Mammary epithelial cell (primary cell): ENCODE measurements around the gene MPRIP.

ENCODE experiments used
- EZH2 ChIP-seq: IDR thresholded peaks from 2 replicates; pipeline ENCODE4 v1.6.1; 2012; ENCODE audit warnings: low read length, inconsistent platforms, borderline replicate concordance
- TF ChIP-seq, protein P1 (sequence below), 2 donors: IDR thresholded peaks in 1 of 2; conservative IDR thresholded peaks in 1 of 2; 2 replicates each; pipeline ENCODE4 v1.5.1; 2011 to 2012; ENCODE audit warnings: inconsistent platforms in 2 of 2, low read length in 2 of 2, mild to moderate bottlenecking in 2 of 2, control low read depth in 1 of 2, low read depth in 1 of 2; ENCODE audit not compliant: insufficient read depth in 1 of 2; ENCODE audit errors: extremely low read depth in 1 of 2

- TF ChIP-seq, protein P1, sequence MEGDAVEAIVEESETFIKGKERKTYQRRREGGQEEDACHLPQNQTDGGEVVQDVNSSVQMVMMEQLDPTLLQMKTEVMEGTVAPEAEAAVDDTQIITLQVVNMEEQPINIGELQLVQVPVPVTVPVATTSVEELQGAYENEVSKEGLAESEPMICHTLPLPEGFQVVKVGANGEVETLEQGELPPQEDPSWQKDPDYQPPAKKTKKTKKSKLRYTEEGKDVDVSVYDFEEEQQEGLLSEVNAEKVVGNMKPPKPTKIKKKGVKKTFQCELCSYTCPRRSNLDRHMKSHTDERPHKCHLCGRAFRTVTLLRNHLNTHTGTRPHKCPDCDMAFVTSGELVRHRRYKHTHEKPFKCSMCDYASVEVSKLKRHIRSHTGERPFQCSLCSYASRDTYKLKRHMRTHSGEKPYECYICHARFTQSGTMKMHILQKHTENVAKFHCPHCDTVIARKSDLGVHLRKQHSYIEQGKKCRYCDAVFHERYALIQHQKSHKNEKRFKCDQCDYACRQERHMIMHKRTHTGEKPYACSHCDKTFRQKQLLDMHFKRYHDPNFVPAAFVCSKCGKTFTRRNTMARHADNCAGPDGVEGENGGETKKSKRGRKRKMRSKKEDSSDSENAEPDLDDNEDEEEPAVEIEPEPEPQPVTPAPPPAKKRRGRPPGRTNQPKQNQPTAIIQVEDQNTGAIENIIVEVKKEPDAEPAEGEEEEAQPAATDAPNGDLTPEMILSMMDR (conservative IDR thresholded peaks at IDR 0.05 in 1 of 2, IDR thresholded peaks at IDR 0.05 in 1 of 2; ENCODE audit: extremely low read depth in 1 of 2, insufficient read depth in 1 of 2, low read depth in 1 of 2, low read length in 2 of 2), result no peak
- no peak for TF ChIP-seq EZH2
These were observed 95.7 kb downstream of the MPRIP start for GRCh38 chr17:17137731-17138585.
